Right ventricle myocardium superior (tissue), 1 donor: ENCODE data around the gene SRGAP2C. TPM values are rescaled to one million over a fixed set of nuclear protein-coding genes. Genes with fewer than 3 reads are reported as not detected.
A peak's percentile ranks its signal among the peaks of the same experiment; 100 is the strongest.
"Not testable (repeated sequence)": the region's sequence is repeated elsewhere in the genome, so short reads cannot be mapped to it uniquely, and the experiment has no call there.

Source experiments
- ATAC-seq: fragments of 200-7000 bp; cut with Tn5 transposase; one replicate; pipeline ENCODE4 v1.9.1; 2020; ENCODE audit warnings: mild to moderate bottlenecking; ENCODE audit not compliant: poor library complexity
- DNase-seq: peaks from one replicate; pipeline ENCODE4 v3.0.0-alpha.2; 2020
- intact Hi-C: fragments of 100-400 bp; cut with DNase I; formaldehyde crosslinking; loops from one replicate; pipeline ENCODE4 v1.11.2; 2022
- total RNA-seq: library from RNA; stranded (reverse); fragmentation: NEBNext Ultra II Directional; extraction: Animal tissue kit (Norgen Biotek cat#: 25700); gene quantifications from one replicate; pipeline ENCODE4 v1.2.1, GENCODE V29; 2021
- donor health status: DM: no; HTN: yes; CAD: no; lungs with severe emphysema.

The SRGAP2C gene
- total RNA-seq, 1 donor from 2014 or later: 10.8 TPM

DNA sequence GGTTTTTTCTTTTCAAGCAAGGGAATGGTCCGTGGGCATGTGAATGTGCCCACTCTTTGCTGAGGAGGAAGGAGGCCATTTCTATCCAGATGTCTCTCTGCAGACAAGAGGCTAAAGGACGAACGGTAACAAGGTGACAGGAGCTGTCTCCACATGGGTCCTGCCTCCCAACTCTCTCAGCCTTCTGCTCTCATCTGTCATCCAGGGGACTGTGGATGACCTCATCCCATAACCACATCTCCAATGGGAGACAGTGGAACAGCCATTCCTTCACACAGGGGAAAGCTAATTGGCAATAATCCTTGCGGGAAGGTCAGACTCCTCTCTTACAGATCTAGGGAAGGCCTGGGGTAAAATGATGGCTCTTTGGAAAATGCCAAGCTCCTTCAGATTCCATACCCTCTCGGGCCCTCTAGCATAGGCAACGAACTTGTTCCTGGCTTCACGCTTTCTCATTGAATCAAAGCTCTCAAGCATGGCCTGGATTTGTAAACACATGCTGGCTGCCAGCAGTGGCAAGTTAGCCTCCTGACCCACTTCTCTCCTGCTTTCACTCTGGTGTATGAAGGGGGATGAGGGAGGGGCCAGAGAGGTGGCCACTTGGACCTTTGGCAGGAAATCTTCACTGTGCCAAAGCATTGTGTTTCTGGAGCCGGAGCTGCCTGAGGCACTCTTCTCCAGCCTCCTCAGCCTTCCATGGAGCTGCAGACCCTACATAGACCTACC lies 201.0 kb downstream of the SRGAP2C start:
- DNase-seq, intact Hi-C loops: not testable (repeated sequence)
- ATAC-seq: peak; percentile 33

DNA sequence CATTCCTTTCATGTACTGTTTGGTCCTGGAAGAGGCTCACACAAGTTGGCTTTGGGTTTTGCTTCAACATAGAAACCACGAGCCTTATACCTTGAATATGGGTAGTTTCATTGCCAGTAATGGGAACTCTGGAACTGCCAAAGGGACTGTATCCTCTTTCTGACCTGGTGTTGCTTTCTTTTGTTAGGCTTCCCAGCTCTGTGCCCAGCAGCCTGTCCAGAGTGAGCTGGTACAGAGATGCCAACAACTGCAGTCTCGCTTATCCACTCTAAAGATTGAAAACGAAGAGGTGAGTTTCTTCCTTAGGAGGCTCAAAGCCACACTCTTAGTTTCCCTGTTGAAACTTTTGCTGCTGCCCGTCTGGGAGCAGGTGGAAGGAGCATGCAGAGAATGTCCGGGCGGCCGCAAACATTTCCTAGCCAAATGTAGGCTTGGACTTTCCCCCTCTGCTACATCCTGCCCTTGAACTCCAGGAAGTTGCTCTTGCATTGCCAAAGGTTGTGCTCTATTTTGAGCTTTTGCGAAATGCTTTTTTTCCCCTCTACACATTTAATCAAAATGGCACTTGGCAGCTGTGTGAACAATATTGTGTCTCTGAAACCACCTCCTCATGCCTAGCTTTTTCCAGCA lies 201.7 kb downstream of the SRGAP2C start:
- intact Hi-C loops, DNase-seq: not testable (repeated sequence)
- ATAC-seq: peak; percentile 18

- intact Hi-C loops, DNase-seq, ATAC-seq: not testable (repeated sequence)
These were observed 205.3 kb downstream of the SRGAP2C start for GRCh38 chr1:121389895-121390560.

DNA sequence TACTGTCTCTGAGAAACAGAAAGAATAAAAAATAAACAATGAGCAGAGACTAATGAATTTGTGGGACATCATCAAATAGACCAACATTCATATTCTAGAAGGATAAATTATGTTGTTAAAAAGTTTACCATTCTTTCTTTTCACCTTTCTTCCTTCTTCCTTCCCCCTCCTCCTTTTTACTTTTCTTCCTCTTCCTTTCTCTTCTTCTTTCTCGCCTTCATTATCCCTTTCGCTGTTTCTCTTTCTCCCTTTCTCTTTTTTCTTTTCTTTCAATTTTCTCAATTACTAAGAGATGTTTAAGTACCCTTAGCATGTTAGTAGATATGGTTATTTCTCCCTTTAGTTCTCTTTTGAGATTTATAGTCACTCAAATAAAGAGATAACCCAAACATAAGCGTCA lies 207.4 kb downstream of the SRGAP2C start:
- intact Hi-C loops, DNase-seq, ATAC-seq: not testable (repeated sequence)

- intact Hi-C loops, DNase-seq: not testable (repeated sequence)
- ATAC-seq: peak; percentile 43
These were observed 211.0 kb downstream of the SRGAP2C start for GRCh38 chr1:121395718-121396201.

- ATAC-seq: peak; percentile 43
- DNase-seq: peak; percentile 64
- intact Hi-C loops: not testable (repeated sequence)
These were observed 211.7 kb downstream of the SRGAP2C start for GRCh38 chr1:121396335-121397081.

DNA sequence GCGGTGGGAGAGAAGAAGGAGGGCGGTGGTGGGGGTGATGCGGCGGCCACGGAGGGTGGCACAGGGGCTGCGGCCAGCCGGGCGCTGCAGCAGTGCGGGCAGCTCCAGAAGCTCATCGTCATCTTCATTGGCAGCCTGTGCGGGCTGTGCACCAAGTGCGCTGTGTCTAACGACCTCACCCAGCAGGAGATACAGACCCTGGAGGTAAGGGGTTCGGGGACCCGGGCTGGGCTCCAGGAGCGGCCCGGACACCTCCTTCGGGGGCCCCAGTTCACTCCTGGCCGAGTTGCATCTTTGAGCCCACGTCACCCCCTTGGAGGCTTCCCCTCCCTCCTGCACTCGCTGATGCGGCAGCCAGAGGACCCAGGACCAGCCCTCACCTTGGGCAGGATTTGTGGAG lies 212.3 kb downstream of the SRGAP2C start:
- ATAC-seq, DNase-seq, intact Hi-C loops: not testable (repeated sequence)

GRCh38 chr1:121399193-121399592 lies 214.4 kb downstream of the SRGAP2C start:
- intact Hi-C loops, ATAC-seq, DNase-seq: not testable (repeated sequence)

DNA sequence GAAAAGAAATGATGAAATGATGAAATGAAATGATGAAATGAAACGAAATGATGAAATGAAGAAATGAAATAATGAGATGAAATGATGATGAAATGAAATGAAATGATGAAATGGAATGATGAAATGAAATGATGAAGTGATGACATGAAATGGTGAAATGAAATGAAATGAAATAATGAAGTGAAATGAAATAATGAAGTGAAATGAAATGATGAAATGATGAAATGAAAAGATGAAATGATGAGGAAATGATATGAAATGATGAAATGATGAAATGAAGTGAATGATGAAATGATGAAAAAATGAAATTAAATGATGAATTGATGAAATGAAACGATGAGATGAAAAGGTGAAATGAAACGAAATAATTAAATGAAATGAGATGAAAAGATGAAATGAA lies 215.3 kb downstream of the SRGAP2C start:
- intact Hi-C loops, ATAC-seq: not testable (repeated sequence)

GRCh38 chr1:121400541-121401310 lies 216.0 kb downstream of the SRGAP2C start:
- intact Hi-C loops, DNase-seq, ATAC-seq: not testable (repeated sequence)

More for the DNA sequence above, 215.3 kb downstream of the SRGAP2C start:
- DNase-seq: not testable (repeated sequence)

DNA sequence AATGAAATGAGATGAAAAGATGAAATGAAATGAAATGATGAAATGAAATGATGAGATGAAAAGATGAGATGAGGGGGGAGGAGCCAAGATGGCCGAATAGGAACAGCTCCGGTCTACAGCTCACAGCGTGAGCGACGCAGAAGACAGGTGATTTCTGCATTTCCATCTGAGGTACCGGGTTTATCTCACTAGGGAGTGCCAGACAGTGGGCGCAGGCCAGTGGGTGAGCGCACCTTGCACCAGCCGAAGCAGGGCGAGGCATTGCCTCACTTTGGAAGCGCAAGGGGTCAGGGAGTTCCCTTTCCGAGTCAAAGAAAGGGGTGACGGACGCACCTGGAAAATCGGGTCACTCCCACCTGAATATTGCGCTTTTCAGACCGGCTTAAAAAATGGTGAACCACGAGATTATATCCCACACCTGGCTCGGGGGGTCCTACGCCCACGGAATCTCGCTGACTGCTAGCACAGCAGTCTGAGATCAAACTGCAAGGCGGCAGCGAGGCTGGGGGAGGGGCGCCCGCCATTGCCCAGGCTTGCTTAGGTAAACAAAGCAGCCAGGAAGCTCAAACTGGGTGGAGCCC lies 216.7 kb downstream of the SRGAP2C start:
- DNase-seq, ATAC-seq, intact Hi-C loops: not testable (repeated sequence)

GRCh38 chr1:121403254-121403653 lies 218.5 kb downstream of the SRGAP2C start:
- DNase-seq, ATAC-seq, intact Hi-C loops: not testable (repeated sequence)

- DNase-seq: no peak
- ATAC-seq: no peak
- intact Hi-C loops: no loop called here
These were observed 223.6 kb downstream of the SRGAP2C start for GRCh38 chr1:121408354-121408753.

- intact Hi-C loops: no loop called here
- ATAC-seq: no peak
- no peak for DNase-seq
These were observed 229.0 kb downstream of the SRGAP2C start for GRCh38 chr1:121413821-121414220.

DNA sequence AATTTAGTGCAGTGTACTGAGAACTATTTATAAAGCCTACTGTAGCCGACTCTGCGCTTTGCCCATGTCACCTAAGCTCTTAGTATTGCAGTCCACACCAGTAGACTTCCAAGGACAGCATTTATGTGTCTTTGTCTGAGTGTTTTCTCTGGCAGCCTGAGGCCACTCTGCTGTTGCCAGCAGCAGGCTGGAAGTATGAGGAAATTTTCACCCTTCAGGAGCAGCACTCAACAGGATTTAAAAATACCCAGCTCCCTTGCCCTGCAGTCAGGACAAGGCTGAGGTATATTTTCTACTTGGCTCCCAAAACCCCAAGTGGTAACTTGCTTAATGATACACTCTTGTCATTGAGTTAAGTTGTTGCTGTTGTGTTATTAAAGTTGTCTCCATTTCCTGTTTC lies 230.1 kb downstream of the SRGAP2C start:
- intact Hi-C loops: no loop called here
- ATAC-seq (peak; percentile 99), DNase-seq (peak; percentile 65)

DNA sequence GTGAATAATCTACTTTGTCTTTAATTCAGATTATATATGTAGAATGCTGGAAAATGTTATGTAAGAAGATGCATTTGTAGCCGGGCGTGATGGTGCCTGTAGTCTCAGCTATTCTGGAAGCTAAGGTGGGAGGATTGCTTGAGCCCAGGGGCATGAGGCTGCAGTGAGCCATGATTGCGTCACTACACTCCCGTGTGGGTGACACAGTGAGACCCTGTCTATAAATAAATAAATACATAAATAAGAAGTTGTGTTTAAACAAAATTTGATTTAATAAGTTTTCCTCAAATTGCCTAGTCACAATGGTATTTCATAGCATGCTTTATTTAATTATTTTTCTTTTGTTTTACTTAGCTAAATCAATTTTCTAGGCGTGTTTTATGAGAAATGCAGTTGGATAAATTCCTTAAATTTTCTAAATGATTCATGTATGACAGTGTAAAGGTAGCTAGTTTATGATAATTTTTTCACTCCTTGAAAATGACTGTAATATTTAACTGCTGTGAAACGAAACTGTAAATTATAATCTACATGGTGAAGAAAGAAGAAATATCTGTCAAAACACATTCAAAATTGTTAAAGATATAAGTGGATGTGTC lies 232.6 kb downstream of the SRGAP2C start:
- DNase-seq: no peak
- ATAC-seq: no peak
- intact Hi-C loops: no loop called here

- DNase-seq (no peak), ATAC-seq (no peak)
- intact Hi-C loops: no loop called here
These were observed 233.7 kb downstream of the SRGAP2C start for GRCh38 chr1:121418369-121419049.
